ENCODE measurements around the gene SH3TC1.

Gene SH3TC1

GRCh38 chr4:8210010-8210409 lies 10.9 kb downstream of the SH3TC1 start:
- Mint-ChIP-seq H3K4me1 (peaks cover 28% of the 10 kb centered on the region), H3K4me3 (no peak overlapping the region), H3K27me3 (no peaks in the 10 kb centered on the region), H3K36me3 (ENCODE audit: insufficient read depth) (peaks cover 38% of the 10 kb centered on the region), H3K9me3 (no peaks in the 10 kb centered on the region), H3K27ac (ENCODE audit: low read depth) (no peak overlapping the region)
- ATAC-seq (replicated peaks; ENCODE audit: extremely low read depth, poor library complexity, severe bottlenecking) (no peak), DNase-seq (ENCODE audit: low spot score in 2 of 2) (no peak)

GRCh38 chr4:8210616-8211015 lies 11.5 kb downstream of the SH3TC1 start:
- DNase-seq (ENCODE audit: low spot score in 2 of 2) = no peak
- H3K36me3 Mint-ChIP-seq (ENCODE audit: insufficient read depth) = peaks cover 40% of the 10 kb centered on the region
- no peak overlapping the region for H3K4me3 Mint-ChIP-seq
- H3K9me3 Mint-ChIP-seq = no peaks in the 10 kb centered on the region
- H3K27ac Mint-ChIP-seq (ENCODE audit: low read depth) = no peak overlapping the region
- ATAC-seq (replicated peaks; ENCODE audit: extremely low read depth, poor library complexity, severe bottlenecking) = no peak
- no peaks in the 10 kb centered on the region for H3K27me3 Mint-ChIP-seq
- H3K4me1 Mint-ChIP-seq = peaks cover 25% of the 10 kb centered on the region

GRCh38 chr4:8211251-8211650 lies 12.2 kb downstream of the SH3TC1 start:
- Mint-ChIP-seq H3K27me3 (no peaks in the 10 kb centered on the region), H3K4me1 (peaks cover 19% of the 10 kb centered on the region), H3K36me3 (ENCODE audit: insufficient read depth) (peaks cover 37% of the 10 kb centered on the region), H3K27ac (ENCODE audit: low read depth) (peak overlapping the region; percentile 35), H3K9me3 (no peaks in the 10 kb centered on the region), H3K4me3 (no peak overlapping the region)
- ATAC-seq (replicated peaks; ENCODE audit: extremely low read depth, poor library complexity, severe bottlenecking) (no peak), DNase-seq (ENCODE audit: low spot score in 2 of 2) (no peak)

- Mint-ChIP-seq H3K4me3 (no peak overlapping the region), H3K9me3 (no peaks in the 10 kb centered on the region), H3K27me3 (no peaks in the 10 kb centered on the region), H3K27ac (ENCODE audit: low read depth) (peak overlapping the region; percentile 35), H3K4me1 (peaks cover 17% of the 10 kb centered on the region), H3K36me3 (ENCODE audit: insufficient read depth) (peaks cover 35% of the 10 kb centered on the region)
- ATAC-seq (replicated peaks; ENCODE audit: extremely low read depth, poor library complexity, severe bottlenecking) (no peak), DNase-seq (ENCODE audit: low spot score in 2 of 2) (no peak)
Observed at GRCh38 chr4:8211737-8212581, 12.9 kb downstream of the SH3TC1 start.

- Mint-ChIP-seq H3K4me1 (peaks cover 10% of the 10 kb centered on the region), H3K9me3 (no peaks in the 10 kb centered on the region), H3K27me3 (no peaks in the 10 kb centered on the region), H3K4me3 (no peak overlapping the region), H3K36me3 (ENCODE audit: insufficient read depth) (peaks cover 29% of the 10 kb centered on the region), H3K27ac (ENCODE audit: low read depth) (no peak overlapping the region)
- no peak for ATAC-seq (replicated peaks; ENCODE audit: extremely low read depth, poor library complexity, severe bottlenecking)
- DNase-seq (ENCODE audit: low spot score in 2 of 2) = no peak
Observed at GRCh38 chr4:8212622-8213021, 13.5 kb downstream of the SH3TC1 start.

- no peaks in the 10 kb centered on the region for H3K27me3 Mint-ChIP-seq
- H3K27ac Mint-ChIP-seq (ENCODE audit: low read depth) = no peak overlapping the region
- ATAC-seq (replicated peaks; ENCODE audit: extremely low read depth, poor library complexity, severe bottlenecking) (no peak), DNase-seq (ENCODE audit: low spot score in 2 of 2) (no peak)
- no peak overlapping the region for H3K4me3 Mint-ChIP-seq
- H3K36me3 Mint-ChIP-seq (ENCODE audit: insufficient read depth) = peaks cover 31% of the 10 kb centered on the region
- H3K4me1 Mint-ChIP-seq = peaks cover 8% of the 10 kb centered on the region
- H3K9me3 Mint-ChIP-seq = no peaks in the 10 kb centered on the region
Observed at GRCh38 chr4:8213121-8213520, 14.0 kb downstream of the SH3TC1 start.

- H3K36me3 Mint-ChIP-seq (ENCODE audit: insufficient read depth) = peaks cover 25% of the 10 kb centered on the region
- DNase-seq (ENCODE audit: low spot score in 2 of 2) = no peak
- no peak overlapping the region for H3K4me3 Mint-ChIP-seq
- H3K27me3 Mint-ChIP-seq = no peaks in the 10 kb centered on the region
- ATAC-seq (replicated peaks; ENCODE audit: extremely low read depth, poor library complexity, severe bottlenecking) = no peak
- H3K27ac Mint-ChIP-seq (ENCODE audit: low read depth) = no peak overlapping the region
- no peaks in the 10 kb centered on the region for H3K9me3 Mint-ChIP-seq
- peaks cover 13% of the 10 kb centered on the region for H3K4me1 Mint-ChIP-seq
Observed at GRCh38 chr4:8214136-8214535, 15.0 kb downstream of the SH3TC1 start.

GRCh38 chr4:8215001-8215427 lies 15.9 kb downstream of the SH3TC1 start:
- DNase-seq (ENCODE audit: low spot score in 2 of 2) (no peak), ATAC-seq (replicated peaks; ENCODE audit: extremely low read depth, poor library complexity, severe bottlenecking) (no peak)
- Mint-ChIP-seq H3K4me1 (peaks cover 15% of the 10 kb centered on the region), H3K27me3 (no peaks in the 10 kb centered on the region), H3K36me3 (ENCODE audit: insufficient read depth) (peaks cover 29% of the 10 kb centered on the region), H3K9me3 (no peaks in the 10 kb centered on the region), H3K4me3 (no peak overlapping the region), H3K27ac (ENCODE audit: low read depth) (peak overlapping the region; percentile 29)

- H3K9me3 Mint-ChIP-seq = no peaks in the 10 kb centered on the region
- H3K36me3 Mint-ChIP-seq (ENCODE audit: insufficient read depth) = peaks cover 31% of the 10 kb centered on the region
- no peaks in the 10 kb centered on the region for H3K27me3 Mint-ChIP-seq
- ATAC-seq (replicated peaks; ENCODE audit: extremely low read depth, poor library complexity, severe bottlenecking) = no peak
- DNase-seq (ENCODE audit: low spot score in 2 of 2) = no peak
- H3K4me3 Mint-ChIP-seq = no peak overlapping the region
- H3K4me1 Mint-ChIP-seq = peaks cover 23% of the 10 kb centered on the region
- peak overlapping the region; percentile 29 for H3K27ac Mint-ChIP-seq (ENCODE audit: low read depth)
Observed at GRCh38 chr4:8215641-8216442, 16.8 kb downstream of the SH3TC1 start.

GRCh38 chr4:8216443-8217245 lies 17.6 kb downstream of the SH3TC1 start:
- no peak overlapping the region for H3K27ac Mint-ChIP-seq (ENCODE audit: low read depth)
- no peaks in the 10 kb centered on the region for H3K27me3 Mint-ChIP-seq
- H3K4me1 Mint-ChIP-seq = peaks cover 29% of the 10 kb centered on the region
- no peak for DNase-seq (ENCODE audit: low spot score in 2 of 2)
- no peak overlapping the region for H3K4me3 Mint-ChIP-seq
- no peak for ATAC-seq (replicated peaks; ENCODE audit: extremely low read depth, poor library complexity, severe bottlenecking)
- peaks cover 34% of the 10 kb centered on the region for H3K36me3 Mint-ChIP-seq (ENCODE audit: insufficient read depth)
- no peaks in the 10 kb centered on the region for H3K9me3 Mint-ChIP-seq

- no peak overlapping the region for H3K4me3 Mint-ChIP-seq
- H3K27ac Mint-ChIP-seq (ENCODE audit: low read depth) = no peak overlapping the region
- peaks cover 29% of the 10 kb centered on the region for H3K4me1 Mint-ChIP-seq
- ATAC-seq (replicated peaks; ENCODE audit: extremely low read depth, poor library complexity, severe bottlenecking) (no peak), DNase-seq (ENCODE audit: low spot score in 2 of 2) (no peak)
- no peaks in the 10 kb centered on the region for H3K27me3 Mint-ChIP-seq
- peaks cover 37% of the 10 kb centered on the region for H3K36me3 Mint-ChIP-seq (ENCODE audit: insufficient read depth)
- no peaks in the 10 kb centered on the region for H3K9me3 Mint-ChIP-seq
Observed at GRCh38 chr4:8217246-8217511, 18.1 kb downstream of the SH3TC1 start.

GRCh38 chr4:8217871-8218270 lies 18.8 kb downstream of the SH3TC1 start:
- Mint-ChIP-seq H3K9me3 (no peaks in the 10 kb centered on the region), H3K4me3 (no peak overlapping the region), H3K27me3 (no peaks in the 10 kb centered on the region), H3K27ac (ENCODE audit: low read depth) (no peak overlapping the region), H3K36me3 (ENCODE audit: insufficient read depth) (peaks cover 36% of the 10 kb centered on the region), H3K4me1 (peaks cover 33% of the 10 kb centered on the region)
- ATAC-seq (replicated peaks; ENCODE audit: extremely low read depth, poor library complexity, severe bottlenecking) (no peak), DNase-seq (ENCODE audit: low spot score in 2 of 2) (no peak)
